GM23338 (cell line): ENCODE results near the gene ACYP1. TPM values are rescaled to one million over a fixed set of nuclear protein-coding genes. Genes with fewer than 3 reads are reported as not detected.

Source experiments
- ATAC-seq: fragments of 200-7000 bp; cut with Tn5 transposase; 3 replicates; pipeline ENCODE4 v1.9.1; 2020
- DNase-seq: peaks from one replicate; pipeline ENCODE4 v3.0.0-alpha.2; 2015; ENCODE audit warnings: low spot score
- H2AFZ ChIP-seq: fragments of 200-600 bp; sonication (generic); 2 replicates; pipeline ENCODE4 v1.8.0; 2016; ENCODE audit warnings: antibody characterized with exemption, mild to moderate bottlenecking, moderate library complexity
- H3F3A ChIP-seq: fragments of 200-600 bp; sonication (generic); replicated peaks from 2 replicates; pipeline ENCODE4 v1.8.0; 2017; ENCODE audit warnings: antibody characterized with exemption, mixed run types, low read depth
- H3K27ac ChIP-seq: fragments of 200-600 bp; sonication (generic); 2 replicates; pipeline ENCODE4 v1.6.1; 2016; ENCODE audit warnings: low read depth
- H3K27me3 ChIP-seq: fragments of 200-600 bp; sonication (generic); 2 replicates; pipeline ENCODE4 v1.8.0; 2016; ENCODE audit warnings: mild to moderate bottlenecking, mixed run types, moderate library complexity; ENCODE audit not compliant: insufficient read depth
- H3K36me3 ChIP-seq: fragments of 200-600 bp; sonication (generic); 2 replicates; pipeline ENCODE4 v1.8.0; 2016; ENCODE audit warnings: mild to moderate bottlenecking; ENCODE audit not compliant: insufficient read depth
- H3K4me1 ChIP-seq: fragments of 200-600 bp; sonication (generic); 2 replicates; pipeline ENCODE4 v1.8.0; 2016; ENCODE audit warnings: mild to moderate bottlenecking, moderate library complexity; ENCODE audit not compliant: insufficient read depth
- H3K4me2 ChIP-seq: fragments of 200-600 bp; sonication (generic); 2 replicates; pipeline ENCODE4 v1.7.1; 2017; ENCODE audit warnings: mixed run types
- H3K4me3 ChIP-seq: fragments of 200-600 bp; sonication (generic); 2 replicates; pipeline ENCODE4 v1.6.1; 2016; ENCODE audit warnings: mixed run types
- H3K79me2 ChIP-seq: fragments of 200-600 bp; sonication (generic); replicated peaks from 2 replicates; pipeline ENCODE4 v1.8.0; 2017; ENCODE audit warnings: mild to moderate bottlenecking; ENCODE audit not compliant: insufficient read depth
- H3K9me2 ChIP-seq: fragments of 200-600 bp; sonication (generic); 2 replicates; pipeline ENCODE4 v1.8.0; 2017; ENCODE audit not compliant: insufficient read depth
- H4K20me1 ChIP-seq: fragments of 200-600 bp; sonication (generic); replicated peaks from 2 replicates; pipeline ENCODE4 v1.8.0; 2017; ENCODE audit warnings: mild to moderate bottlenecking; ENCODE audit not compliant: insufficient read depth
- H3K27ac Mint-ChIP-seq: 2 replicates; pipeline ENCODE4 v1.8.0; 2020; ENCODE audit warnings: inconsistent platforms, mild to moderate bottlenecking, moderate library complexity, mixed read lengths
- H3K27me3 Mint-ChIP-seq: 3 replicates; pipeline ENCODE4 v1.8.0; 2022; ENCODE audit warnings: low read depth, mild to moderate bottlenecking, moderate library complexity, mixed read lengths, inconsistent platforms; ENCODE audit not compliant: insufficient read depth, poor library complexity
- H3K36me3 Mint-ChIP-seq: 3 replicates; pipeline ENCODE4 v1.8.0; 2021; ENCODE audit warnings: low read depth, mild to moderate bottlenecking, inconsistent platforms, moderate library complexity, mixed read lengths
- H3K4me1 Mint-ChIP-seq: 3 replicates; pipeline ENCODE4 v1.8.0; 2020; ENCODE audit warnings: mild to moderate bottlenecking, inconsistent platforms, mixed read lengths
- H3K4me3 Mint-ChIP-seq: 3 replicates; pipeline ENCODE4 v1.8.0; 2021; ENCODE audit warnings: moderate library complexity, mild to moderate bottlenecking, inconsistent platforms, mixed read lengths
- H3K9me3 Mint-ChIP-seq: 3 replicates; pipeline ENCODE4 v1.8.0; 2020; ENCODE audit warnings: moderate library complexity, mild to moderate bottlenecking, inconsistent platforms, mixed read lengths
- EZH2 ChIP-seq: fragments of 200-600 bp; sonication (generic); IDR thresholded peaks from one replicate; pipeline ENCODE4 v1.8.0; 2017; ENCODE audit warnings: antibody characterized with exemption, mild to moderate bottlenecking, low read depth; ENCODE audit not compliant: unreplicated experiment
- NANOG ChIP-seq: IDR thresholded peaks from 2 replicates; pipeline ENCODE4 v1.6.1; 2016; ENCODE audit warnings: antibody characterized with exemption, borderline replicate concordance
- ZNF114 ChIP-seq: fragments of 250-450 bp; sonication (Bioruptor Pico); IDR thresholded peaks from 2 replicates; pipeline ENCODE4 v1.5.0; 2020; ENCODE audit warnings: mild to moderate bottlenecking, moderate library complexity
- polyA plus RNA-seq: library from polyadenylated mRNA; unstranded; fragments of >200 nt; fragmentation: Nextera tagmentation; extraction: Ambion mirVana; gene quantifications from 2 replicates; pipeline ENCODE4 v1.2.1, GENCODE V29; 2016
- total RNA-seq: library from RNA; depleted of rRNA; stranded (reverse); fragments of >200 nt; shearing (Covaris generic); gene quantifications from 2 replicates; pipeline ENCODE4 v1.2.3, GENCODE V29; 2014
- TF ChIP-seq, protein P1 (sequence below): fragments of 250-450 bp; sonication (Bioruptor Pico); IDR thresholded peaks from 2 replicates; pipeline ENCODE4 v1.5.0; 2020; ENCODE audit warnings: mild to moderate bottlenecking, moderate library complexity
- TF ChIP-seq, protein P2 (sequence below), 2 experiments: fragments of 200-600 bp in 1 of 2; sonication (generic) in 1 of 2; conservative IDR thresholded peaks; 2 replicates each; pipeline versions ENCODE4 v1.5.1 to v1.6.1; 2016 to 2017; ENCODE audit warnings: antibody characterized with exemption in 2 of 2, low read depth in 2 of 2, mild to moderate bottlenecking in 2 of 2, moderate library complexity in 1 of 2

Gene ACYP1
- total and polyA plus RNA-seq, 2 experiments from 2014 or later: 18.4 to 104 TPM

GRCh38 chr14:75064205-75064567 lies 362 bp upstream of the ACYP1 start:
- H3K9me2 ChIP-seq: no peaks in the 10 kb centered on the region
- H3K79me2 ChIP-seq: peaks cover 49% of the 10 kb centered on the region
- Mint-ChIP-seq H3K9me3 (peaks cover 8% of the 10 kb centered on the region; the same call in 2 of the 3 replicates), H3K4me1 (peaks cover 4% of the 10 kb centered on the region; the same call in 2 of the 3 replicates), H3K27me3 (peaks cover 2% of the 10 kb centered on the region), H3K4me3 (peak overlapping the region; percentile 97), H3K27ac (no peak overlapping the region), H3K36me3 (peaks cover 21% of the 10 kb centered on the region)
- TF ChIP-seq ZNF114 (CRISPR knock-in tag) (no peak), EZH2 (no peak), NANOG (no peak)
- TF ChIP-seq, protein P1, sequence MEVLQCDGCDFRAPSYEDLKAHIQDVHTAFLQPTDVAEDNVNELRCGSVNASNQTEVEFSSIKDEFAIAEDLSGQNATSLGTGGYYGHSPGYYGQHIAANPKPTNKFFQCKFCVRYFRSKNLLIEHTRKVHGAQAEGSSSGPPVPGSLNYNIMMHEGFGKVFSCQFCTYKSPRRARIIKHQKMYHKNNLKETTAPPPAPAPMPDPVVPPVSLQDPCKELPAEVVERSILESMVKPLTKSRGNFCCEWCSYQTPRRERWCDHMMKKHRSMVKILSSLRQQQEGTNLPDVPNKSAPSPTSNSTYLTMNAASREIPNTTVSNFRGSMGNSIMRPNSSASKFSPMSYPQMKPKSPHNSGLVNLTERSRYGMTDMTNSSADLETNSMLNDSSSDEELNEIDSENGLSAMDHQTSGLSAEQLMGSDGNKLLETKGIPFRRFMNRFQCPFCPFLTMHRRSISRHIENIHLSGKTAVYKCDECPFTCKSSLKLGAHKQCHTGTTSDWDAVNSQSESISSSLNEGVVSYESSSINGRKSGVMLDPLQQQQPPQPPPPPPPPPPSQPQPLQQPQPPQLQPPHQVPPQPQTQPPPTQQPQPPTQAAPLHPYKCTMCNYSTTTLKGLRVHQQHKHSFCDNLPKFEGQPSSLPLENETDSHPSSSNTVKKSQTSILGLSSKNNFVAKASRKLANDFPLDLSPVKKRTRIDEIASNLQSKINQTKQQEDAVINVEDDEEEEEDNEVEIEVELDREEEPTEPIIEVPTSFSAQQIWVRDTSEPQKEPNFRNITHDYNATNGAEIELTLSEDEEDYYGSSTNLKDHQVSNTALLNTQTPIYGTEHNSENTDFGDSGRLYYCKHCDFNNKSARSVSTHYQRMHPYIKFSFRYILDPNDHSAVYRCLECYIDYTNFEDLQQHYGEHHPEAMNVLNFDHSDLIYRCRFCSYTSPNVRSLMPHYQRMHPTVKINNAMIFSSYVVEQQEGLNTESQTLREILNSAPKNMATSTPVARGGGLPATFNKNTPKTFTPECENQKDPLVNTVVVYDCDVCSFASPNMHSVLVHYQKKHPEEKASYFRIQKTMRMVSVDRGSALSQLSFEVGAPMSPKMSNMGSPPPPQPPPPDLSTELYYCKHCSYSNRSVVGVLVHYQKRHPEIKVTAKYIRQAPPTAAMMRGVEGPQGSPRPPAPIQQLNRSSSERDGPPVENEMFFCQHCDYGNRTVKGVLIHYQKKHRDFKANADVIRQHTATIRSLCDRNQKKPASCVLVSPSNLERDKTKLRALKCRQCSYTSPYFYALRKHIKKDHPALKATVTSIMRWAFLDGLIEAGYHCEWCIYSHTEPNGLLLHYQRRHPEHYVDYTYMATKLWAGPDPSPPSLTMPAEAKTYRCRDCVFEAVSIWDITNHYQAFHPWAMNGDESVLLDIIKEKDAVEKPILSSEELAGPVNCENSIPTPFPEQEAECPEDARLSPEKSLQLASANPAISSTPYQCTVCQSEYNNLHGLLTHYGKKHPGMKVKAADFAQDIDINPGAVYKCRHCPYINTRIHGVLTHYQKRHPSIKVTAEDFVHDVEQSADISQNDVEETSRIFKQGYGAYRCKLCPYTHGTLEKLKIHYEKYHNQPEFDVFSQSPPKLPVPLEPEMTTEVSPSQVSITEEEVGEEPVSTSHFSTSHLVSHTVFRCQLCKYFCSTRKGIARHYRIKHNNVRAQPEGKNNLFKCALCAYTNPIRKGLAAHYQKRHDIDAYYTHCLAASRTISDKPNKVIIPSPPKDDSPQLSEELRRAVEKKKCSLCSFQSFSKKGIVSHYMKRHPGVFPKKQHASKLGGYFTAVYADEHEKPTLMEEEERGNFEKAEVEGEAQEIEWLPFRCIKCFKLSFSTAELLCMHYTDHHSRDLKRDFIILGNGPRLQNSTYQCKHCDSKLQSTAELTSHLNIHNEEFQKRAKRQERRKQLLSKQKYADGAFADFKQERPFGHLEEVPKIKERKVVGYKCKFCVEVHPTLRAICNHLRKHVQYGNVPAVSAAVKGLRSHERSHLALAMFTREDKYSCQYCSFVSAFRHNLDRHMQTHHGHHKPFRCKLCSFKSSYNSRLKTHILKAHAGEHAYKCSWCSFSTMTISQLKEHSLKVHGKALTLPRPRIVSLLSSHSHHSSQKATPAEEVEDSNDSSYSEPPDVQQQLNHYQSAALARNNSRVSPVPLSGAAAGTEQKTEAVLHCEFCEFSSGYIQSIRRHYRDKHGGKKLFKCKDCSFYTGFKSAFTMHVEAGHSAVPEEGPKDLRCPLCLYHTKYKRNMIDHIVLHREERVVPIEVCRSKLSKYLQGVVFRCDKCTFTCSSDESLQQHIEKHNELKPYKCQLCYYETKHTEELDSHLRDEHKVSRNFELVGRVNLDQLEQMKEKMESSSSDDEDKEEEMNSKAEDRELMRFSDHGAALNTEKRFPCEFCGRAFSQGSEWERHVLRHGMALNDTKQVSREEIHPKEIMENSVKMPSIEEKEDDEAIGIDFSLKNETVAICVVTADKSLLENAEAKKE (CRISPR knock-in tag): no peak
- TF ChIP-seq, protein P2, sequence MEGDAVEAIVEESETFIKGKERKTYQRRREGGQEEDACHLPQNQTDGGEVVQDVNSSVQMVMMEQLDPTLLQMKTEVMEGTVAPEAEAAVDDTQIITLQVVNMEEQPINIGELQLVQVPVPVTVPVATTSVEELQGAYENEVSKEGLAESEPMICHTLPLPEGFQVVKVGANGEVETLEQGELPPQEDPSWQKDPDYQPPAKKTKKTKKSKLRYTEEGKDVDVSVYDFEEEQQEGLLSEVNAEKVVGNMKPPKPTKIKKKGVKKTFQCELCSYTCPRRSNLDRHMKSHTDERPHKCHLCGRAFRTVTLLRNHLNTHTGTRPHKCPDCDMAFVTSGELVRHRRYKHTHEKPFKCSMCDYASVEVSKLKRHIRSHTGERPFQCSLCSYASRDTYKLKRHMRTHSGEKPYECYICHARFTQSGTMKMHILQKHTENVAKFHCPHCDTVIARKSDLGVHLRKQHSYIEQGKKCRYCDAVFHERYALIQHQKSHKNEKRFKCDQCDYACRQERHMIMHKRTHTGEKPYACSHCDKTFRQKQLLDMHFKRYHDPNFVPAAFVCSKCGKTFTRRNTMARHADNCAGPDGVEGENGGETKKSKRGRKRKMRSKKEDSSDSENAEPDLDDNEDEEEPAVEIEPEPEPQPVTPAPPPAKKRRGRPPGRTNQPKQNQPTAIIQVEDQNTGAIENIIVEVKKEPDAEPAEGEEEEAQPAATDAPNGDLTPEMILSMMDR (conservative IDR thresholded peaks at IDR 0.05; ENCODE audit: low read depth in 2 of 2): no peak
- peaks cover 9% of the 10 kb centered on the region; the same call in 1 of the 2 replicates for H3K4me1 ChIP-seq
- no peaks in the 10 kb centered on the region for H3K27me3 ChIP-seq
- no peak for ATAC-seq
- peak overlapping the region; percentile 80; the same call in 1 of the 2 replicates for H2AFZ ChIP-seq
- H3K36me3 ChIP-seq: peaks cover 8% of the 10 kb centered on the region; the same call in 1 of the 2 replicates
- H3F3A ChIP-seq: no peaks in the 10 kb centered on the region
- H4K20me1 ChIP-seq: no peaks in the 10 kb centered on the region; the same call in 1 of the 2 replicates
- peak overlapping the region; percentile 91 for H3K4me2 ChIP-seq
- no peak overlapping the region for H3K27ac ChIP-seq
- no peak for DNase-seq
- H3K4me3 ChIP-seq: peak overlapping the region; percentile 82
